GM12878 (cell line): ENCODE data around the gene ROR2. TPM values are rescaled to one million over a fixed set of nuclear protein-coding genes. Genes with fewer than 3 reads are reported as not detected.

Experiments used
- ATAC-seq: fragments of 200-7000 bp; cut with Tn5 transposase; 3 replicates; pipeline ENCODE4 v1.9.1; 2020; ENCODE audit warnings: mild to moderate bottlenecking, moderate library complexity
- BruUV-seq: library from RNA; stranded (reverse); fragments of 400-500 nt; replicated peaks from 2 replicates; lab custom pipeline; 2021; lab: Mats Ljungman, UMichigan
- CTCF ChIA-PET: fragments of 300-600 bp; sonication (Branson Sonifier 250); formaldehyde crosslinking; extraction: SDS; loops from one replicate; lab custom pipeline; 2021; ENCODE audit warnings: inconsistent platforms; lab: Yijun Ruan, JAX
- POLR2A ChIA-PET: fragments of 350-600 bp; formaldehyde crosslinking; extraction: SDS; loops from one replicate; lab custom pipeline; 2021; ENCODE audit warnings: inconsistent platforms; lab: Charles Lee
- RAD21 ChIA-PET: fragments of 300-600 bp; sonication (Branson Sonifier 250); formaldehyde crosslinking; loops from one replicate; lab custom pipeline; 2023; ENCODE audit warnings: antibody characterized with exemption; ENCODE audit not compliant: unreplicated experiment; lab: Charles Lee
- SMC1A ChIA-PET: fragments of 300-600 bp; sonication (Branson Sonifier 250); formaldehyde crosslinking; loops from one replicate; lab custom pipeline; 2023; ENCODE audit not compliant: unreplicated experiment, uncharacterized antibody; lab: Charles Lee
- DNase-seq: peaks from one replicate; pipeline ENCODE4 v3.0.0-alpha.2; 2011; ENCODE audit warnings: low read depth, low spot score
- FAIRE-seq: peaks from 3 replicates; lab custom pipeline; 2011; peaks lifted over from hg19 to GRCh38; lab: Jason Lieb, UNC
- H2AFZ ChIP-seq: 2 replicates; pipeline ENCODE4 v1.6.0; 2011; ENCODE audit warnings: low read depth, low read length, control low read depth; ENCODE audit not compliant: control insufficient read depth
- H3K27ac ChIP-seq: 2 replicates; pipeline ENCODE4 v1.5.1; 2011; ENCODE audit warnings: control low read depth; ENCODE audit not compliant: control insufficient read depth, insufficient read depth
- H3K27me3 ChIP-seq, 2 experiments: replicated peaks in 1 of 2; 2 replicates each; pipeline versions ENCODE4 v1.6.0 to v1.6.1; 2011; ENCODE audit warnings: low read length in 1 of 2; ENCODE audit not compliant: control insufficient read depth in 2 of 2, insufficient read depth in 2 of 2
- H3K36me3 ChIP-seq, 2 experiments: 2 replicates each; pipeline ENCODE4 v1.5.1; 2011; ENCODE audit warnings: low read length in 1 of 2; ENCODE audit not compliant: control insufficient read depth in 2 of 2, insufficient read depth in 2 of 2
- H3K4me1 ChIP-seq: 2 replicates; pipeline ENCODE4 v1.6.1; 2011; ENCODE audit warnings: mild to moderate bottlenecking, low read length, moderate library complexity, mixed read lengths; ENCODE audit not compliant: control insufficient read depth, insufficient read depth
- H3K4me2 ChIP-seq: 2 replicates; pipeline ENCODE4 v1.6.0; 2011; ENCODE audit warnings: control low read depth; ENCODE audit not compliant: control insufficient read depth, insufficient read depth
- H3K4me3 ChIP-seq: fragments of 200-600 bp; sonication (generic); 2 replicates; pipeline ENCODE4 v1.5.1; 2016
- H3K79me2 ChIP-seq: 2 replicates; pipeline ENCODE4 v1.6.0; 2011; ENCODE audit warnings: low read length; ENCODE audit not compliant: control insufficient read depth, insufficient read depth
- H3K9ac ChIP-seq: 2 replicates; pipeline ENCODE4 v1.8.0; 2011; ENCODE audit warnings: low read length, control low read depth, mixed read lengths; ENCODE audit not compliant: control insufficient read depth, insufficient read depth
- H3K9me3 ChIP-seq: replicated peaks from 3 replicates; pipeline ENCODE4 v1.5.1; 2011; ENCODE audit warnings: mild to moderate bottlenecking, low read length; ENCODE audit not compliant: control insufficient read depth, insufficient read depth
- H4K20me1 ChIP-seq: 2 replicates; pipeline ENCODE4 v1.6.0; 2011; ENCODE audit not compliant: control insufficient read depth, insufficient read depth
- ASH2L ChIP-seq: fragments of 300-600, 200-600 bp; sonication (generic); IDR thresholded peaks from 2 replicates; pipeline ENCODE4 v1.6.1; 2017; ENCODE audit warnings: low read depth, mild to moderate bottlenecking, borderline replicate concordance
- CREB1 ChIP-seq: IDR thresholded peaks from 2 replicates; pipeline ENCODE4 v1.6.1; 2012; ENCODE audit warnings: low read depth, mild to moderate bottlenecking, inconsistent platforms
- CTCF ChIP-seq, 3 experiments: IDR thresholded peaks in 2 of 3; conservative IDR thresholded peaks in 1 of 3; 2 replicates each; pipeline ENCODE4 v1.5.1; 2011; ENCODE audit warnings: low read depth in 3 of 3, low read length in 3 of 3, mild to moderate bottlenecking in 3 of 3, control low read depth in 2 of 3, moderate library complexity in 2 of 3, inconsistent platforms in 1 of 3, mixed read lengths in 1 of 3; ENCODE audit not compliant: control insufficient read depth in 2 of 3, insufficient read depth in 1 of 3; ENCODE audit errors: extremely low read depth in 1 of 3
- EP300 ChIP-seq, 2 experiments: fragments of 150-350 bp in 1 of 2; IDR thresholded peaks; 2 replicates each; pipeline ENCODE4 v1.6.1; 2011 to 2012; ENCODE audit warnings: low read depth in 2 of 2, low read length in 2 of 2, borderline replicate concordance in 1 of 2, improper control_type of control experiment in 1 of 2, inconsistent platforms in 1 of 2; ENCODE audit not compliant: control insufficient read depth in 1 of 2
- ETV6 ChIP-seq, 2 experiments: fragments of 450-650 bp in 1 of 2; IDR thresholded peaks in 1 of 2; conservative IDR thresholded peaks in 1 of 2; 2 replicates each; pipeline ENCODE4 v1.6.1; 2014; ENCODE audit warnings: antibody characterized with exemption in 1 of 2, borderline replicate concordance in 1 of 2, low read depth in 1 of 2, mild to moderate bottlenecking in 1 of 2, moderate library complexity in 1 of 2
- HDAC2 ChIP-seq: fragments of 200-600 bp; sonication (generic); IDR thresholded peaks from 2 replicates; pipeline ENCODE4 v1.6.1; 2017
- HDAC6 ChIP-seq: fragments of 200-600 bp; sonication (generic); IDR thresholded peaks from one replicate; pipeline ENCODE4 v1.8.0; 2017; ENCODE audit warnings: antibody characterized with exemption; ENCODE audit not compliant: unreplicated experiment
- IKZF1 ChIP-seq: fragments of 450-650 bp; conservative IDR thresholded peaks from 2 replicates; pipeline ENCODE4 v1.6.1; 2017; ENCODE audit warnings: antibody characterized with exemption, mild to moderate bottlenecking
- NFIC ChIP-seq: IDR thresholded peaks from 2 replicates; pipeline ENCODE4 v1.6.1; 2012; ENCODE audit warnings: low read depth, mild to moderate bottlenecking, inconsistent platforms, low read length, moderate library complexity
- NFXL1 ChIP-seq: fragments of 450-650 bp; IDR thresholded peaks from 2 replicates; pipeline ENCODE4 v1.6.1; 2017; ENCODE audit warnings: antibody characterized with exemption, mild to moderate bottlenecking, borderline replicate concordance
- PAX5 ChIP-seq: IDR thresholded peaks from 2 replicates; pipeline ENCODE4 v1.6.1; 2011; ENCODE audit warnings: low read depth, low read length, borderline replicate concordance
- SMAD1 ChIP-seq: fragments of 450-650 bp; IDR thresholded peaks from 2 replicates; pipeline ENCODE4 v1.6.1; 2018; ENCODE audit warnings: mild to moderate bottlenecking, low read depth; ENCODE audit not compliant: partially characterized antibody
- SPI1 ChIP-seq: IDR thresholded peaks from 2 replicates; pipeline ENCODE4 v1.6.1; 2011; ENCODE audit warnings: low read depth, mild to moderate bottlenecking, low read length, moderate library complexity, borderline replicate concordance; ENCODE audit not compliant: insufficient read depth
- ZNF274 ChIP-seq: IDR thresholded peaks from one replicate; pipeline ENCODE4 v1.8.0; 2011; ENCODE audit not compliant: insufficient read length, insufficient read depth
- WGBS: methylation state at CpG from one replicate; pipeline ENCODE4 v1.1.6; 2016; ENCODE audit warnings: low lambda C conversion rate; ENCODE audit not compliant: insufficient replicate concordance, insufficient coverage; ENCODE audit errors: missing lambda C conversion rate; 5-methylcytosine and 5-hydroxymethylcytosine counted together
- in situ Hi-C: fragments of 300-500 bp; cut with MboI; formaldehyde crosslinking; loops from 9 replicates; pipeline ENCODE4 v1.14.3; 2018; ENCODE audit warnings: mixed read lengths
- intact Hi-C: fragments of 100-400 bp; cut with micrococcal nuclease; formaldehyde crosslinking; loops from one replicate; pipeline ENCODE4 v1.14.2; 2022; ENCODE audit not compliant: unreplicated experiment
- polyA plus RNA-seq, 11 experiments: library from polyadenylated mRNA; depleted of rRNA in 4 of 11; unstranded in 6 of 11; stranded (reverse) in 5 of 11; fragments of >200 nt; fragmentation: Nextera tagmentation in 4 of 11; fragmentation: Illumina TruSeq in 1 of 11; extraction: Ambion mirVana in 4 of 11; extraction: Trizol in 1 of 11; gene quantifications; 1 replicate in 1 of 11; 2 replicates in 10 of 11; pipeline versions ENCODE4 v1.2.1 to v1.2.3, GENCODE V29; 2011 to 2016; ENCODE audit warnings: inconsistent platforms in 2 of 11, missing spikeins in 2 of 11, low read depth in 1 of 11
- total RNA-seq, 4 experiments: library from RNA; depleted of rRNA in 3 of 4; stranded (reverse); fragments of >200 nt in 3 of 4; fragmentation: Illumina TruSeq in 1 of 4; extraction: Trizol in 1 of 4; gene quantifications; 2 replicates each; pipeline versions ENCODE4 v1.2.1 to v1.2.3, GENCODE V29; 2013 to 2021

The ROR2 gene
- total and polyA plus RNA-seq, 10 of the 15 experiments (the other 5 are each of a cell fraction or from before 2014, with no cell fraction given) = 0.03 to 0.05 TPM; not detected in 8

GRCh38 chr9:91994422-91994821 lies 44.4 kb upstream of the ROR2 start:
- WGBS = 24% methylated on average over 4 of the region's 4 CpGs
- intact Hi-C loops (no loop called here), in situ Hi-C loops (no loop called here)
- Histone ChIP-seq H3K4me2 (no peak overlapping the region), H3K9me3 (no peaks in the 10 kb centered on the region), H3K4me3 (no peak overlapping the region), H2AFZ (no peak overlapping the region), H3K4me1 (no peaks in the 10 kb centered on the region), H3K36me3 (no peaks in the 10 kb centered on the region), H4K20me1 (no peaks in the 10 kb centered on the region), H3K9ac (no peak overlapping the region), H3K27ac (no peak overlapping the region), H3K27me3 (no peaks in the 10 kb centered on the region; a peak in 1 of 4 replicates), H3K79me2 (no peaks in the 10 kb centered on the region)
- TF ChIP-seq CREB1 = no peak
- TF ChIP-seq SPI1 = no peak
- no peak for TF ChIP-seq HDAC6
- TF ChIP-seq SMAD1 = no peak
- no peak for TF ChIP-seq NFIC
- no peak for TF ChIP-seq HDAC2
- no peak for TF ChIP-seq IKZF1
- TF ChIP-seq EP300 (IDR thresholded peaks at IDR 0.05; ENCODE audit: borderline replicate concordance in 1 of 2, control insufficient read depth in 1 of 2, low read depth in 2 of 2, low read length in 2 of 2) = no peak
- TF ChIP-seq NFXL1 = no peak
- TF ChIP-seq CTCF (IDR thresholded peaks at IDR 0.05 in 2 of 3, conservative IDR thresholded peaks at IDR 0.05 in 1 of 3; ENCODE audit: control insufficient read depth in 2 of 3, extremely low read depth in 1 of 3, insufficient read depth in 1 of 3, low read depth in 3 of 3, low read length in 3 of 3) = no peak
- no peak for TF ChIP-seq PAX5
- no peak for TF ChIP-seq ETV6 (conservative IDR thresholded peaks at IDR 0.05 in 1 of 2, IDR thresholded peaks at IDR 0.05 in 1 of 2; ENCODE audit: borderline replicate concordance in 1 of 2, low read depth in 1 of 2)
- TF ChIP-seq ZNF274 = no peak
- TF ChIP-seq ASH2L = no peak
- no TSS peak for BruUV-seq
- ChIA-PET SMC1A (no interaction called here), POLR2A (no interaction called here), CTCF (no interaction called here), RAD21 (no interaction called here)
- no peak for FAIRE-seq
- no peak for ATAC-seq
- no peak for DNase-seq
